CD4-positive, CD25-positive, alpha-beta regulatory T cell (primary cell): ENCODE results near the gene PHF21A. TPM values are rescaled to one million over a fixed set of nuclear protein-coding genes. Genes with fewer than 3 reads are reported as not detected.

Experiments
- ATAC-seq, 2 donors: fragments of 150-1000 bp; cut with Tn5 transposase; one replicate each; pipeline ENCODE4 v1.10.0; 2021; ENCODE audit warnings: low read depth in 2 of 2, moderate number of reproducible peaks in 2 of 2, moderate library complexity in 1 of 2
- DNase-seq, 3 donors: peaks; one replicate each; pipeline versions ENCODE4 v3.0.0 to v3.0.0-alpha.2; 2012 to 2022; ENCODE audit warnings: mixed read lengths in 1 of 3
- H3K27ac ChIP-seq: one replicate; pipeline ENCODE4 v1.7.0; 2013; ENCODE audit warnings: mild to moderate bottlenecking, low read length; ENCODE audit not compliant: insufficient read depth, poor library complexity, severe bottlenecking
- H3K27me3 ChIP-seq: one replicate; pipeline ENCODE4 v1.7.0; 2013; ENCODE audit warnings: low read length; ENCODE audit not compliant: control insufficient read depth, insufficient read depth
- H3K36me3 ChIP-seq: one replicate; pipeline ENCODE4 v1.7.0; 2013; ENCODE audit warnings: mild to moderate bottlenecking, low read length, moderate library complexity; ENCODE audit not compliant: control insufficient read depth, insufficient read depth
- H3K4me1 ChIP-seq: 2 replicates; pipeline ENCODE4 v1.7.0; 2013; ENCODE audit warnings: mild to moderate bottlenecking, low read length; ENCODE audit not compliant: insufficient read depth, control insufficient read depth, poor library complexity, severe bottlenecking
- H3K4me3 ChIP-seq: one replicate; pipeline ENCODE4 v1.7.0; 2013; ENCODE audit warnings: low read depth, mild to moderate bottlenecking, low read length, moderate library complexity
- H3K9me3 ChIP-seq, 2 experiments: 1 replicate in 1 of 2; 2 replicates in 1 of 2; pipeline ENCODE4 v1.7.0; 2013; ENCODE audit warnings: low read length in 2 of 2, mild to moderate bottlenecking in 1 of 2, moderate library complexity in 1 of 2; ENCODE audit not compliant: control insufficient read depth in 2 of 2
- H3K27ac Mint-ChIP-seq, 3 donors: one replicate each; pipeline ENCODE4 v1.8.0; 2020 to 2022; ENCODE audit warnings: mild to moderate bottlenecking in 3 of 3, mixed read lengths in 3 of 3, moderate library complexity in 2 of 3
- H3K27me3 Mint-ChIP-seq: one replicate; pipeline ENCODE4 v1.8.0; 2022; ENCODE audit warnings: mild to moderate bottlenecking, mixed read lengths
- H3K36me3 Mint-ChIP-seq: one replicate; pipeline ENCODE4 v1.8.0; 2020; ENCODE audit warnings: mixed read lengths
- H3K4me1 Mint-ChIP-seq, 4 donors: one replicate each; pipeline ENCODE4 v1.8.0; 2020 to 2022; ENCODE audit warnings: mixed read lengths in 4 of 4, mild to moderate bottlenecking in 1 of 4
- H3K4me3 Mint-ChIP-seq, 4 donors: one replicate each; pipeline ENCODE4 v1.8.0; 2020 to 2022; ENCODE audit warnings: mild to moderate bottlenecking in 4 of 4, mixed read lengths in 4 of 4, moderate library complexity in 3 of 4
- H3K9me3 Mint-ChIP-seq, 7 donors: one replicate each; pipeline ENCODE4 v1.8.0; 2020 to 2022; ENCODE audit warnings: mixed read lengths in 7 of 7, mild to moderate bottlenecking in 3 of 7, moderate library complexity in 2 of 7
- polyA plus RNA-seq, 4 donors: library from polyadenylated mRNA; unstranded; fragments of 300-500 nt; fragmentation: Illumina TruSeq; gene quantifications; one replicate each; pipeline ENCODE4 v1.2.3, GENCODE V29; 2021
- total RNA-seq: library from RNA; stranded (reverse); gene quantifications from one replicate; pipeline ENCODE4 v1.2.3, GENCODE V29; 2022

Gene PHF21A
- total and polyA plus RNA-seq, 5 donors from 2014 or later = 6.0 to 111 (median 9.2) TPM

- H3K4me3 Mint-ChIP-seq = no peak overlapping the region
- H3K27me3 Mint-ChIP-seq = no peaks in the 10 kb centered on the region
- no peak for DNase-seq
- no peak overlapping the region for H3K27ac Mint-ChIP-seq
- ATAC-seq = no peak
- Histone ChIP-seq H3K4me3 (no peak overlapping the region), H3K4me1 (peaks cover 13% of the 10 kb centered on the region), H3K36me3 (peaks cover 52% of the 10 kb centered on the region), H3K27me3 (no peaks in the 10 kb centered on the region), H3K27ac (no peak overlapping the region), H3K9me3 (no peaks in the 10 kb centered on the region)
- H3K4me1 Mint-ChIP-seq = peaks cover 0 to 15% (median 9%) of the 10 kb centered on the region in 4 donors
- peaks cover 25% of the 10 kb centered on the region for H3K36me3 Mint-ChIP-seq
- no peaks in the 10 kb centered on the region for H3K9me3 Mint-ChIP-seq
These were observed 185.7 kb downstream of the PHF21A start for GRCh38 chr11:45935349-45936064.

- peaks cover 20% of the 10 kb centered on the region for H3K4me1 ChIP-seq
- peaks cover 29% of the 10 kb centered on the region for H3K36me3 Mint-ChIP-seq
- H3K27me3 ChIP-seq = no peaks in the 10 kb centered on the region
These were observed 186.5 kb downstream of the PHF21A start for GRCh38 chr11:45934580-45935318.

GRCh38 chr11:45933846-45934579 is 187.2 kb downstream of the PHF21A start:
- no peaks in the 10 kb centered on the region for H3K27me3 Mint-ChIP-seq
- H3K27ac Mint-ChIP-seq = no peak overlapping the region
- Histone ChIP-seq H3K36me3 (peaks cover 52% of the 10 kb centered on the region), H3K27ac (no peak overlapping the region), H3K9me3 (no peaks in the 10 kb centered on the region), H3K4me1 (peaks cover 28% of the 10 kb centered on the region), H3K27me3 (no peaks in the 10 kb centered on the region), H3K4me3 (no peak overlapping the region)
- H3K9me3 Mint-ChIP-seq = no peaks in the 10 kb centered on the region
- H3K36me3 Mint-ChIP-seq = peaks cover 29% of the 10 kb centered on the region
- H3K4me1 Mint-ChIP-seq = peaks cover 6 to 28% (median 20%) of the 10 kb centered on the region in 4 donors
- H3K4me3 Mint-ChIP-seq = no peak overlapping the region
- DNase-seq (no peak), ATAC-seq (no peak)

More at GRCh38 chr11:45934580-45935318, 186.5 kb downstream of the PHF21A start:
- no peak for DNase-seq
- H3K27ac ChIP-seq = no peak overlapping the region
- ATAC-seq = no peak
- H3K27me3 Mint-ChIP-seq = no peaks in the 10 kb centered on the region
- H3K9me3 Mint-ChIP-seq = no peaks in the 10 kb centered on the region
- no peak overlapping the region for H3K27ac Mint-ChIP-seq
- H3K4me1 Mint-ChIP-seq = peaks cover 5 to 22% (median 17%) of the 10 kb centered on the region in 4 donors
- H3K9me3 ChIP-seq = no peaks in the 10 kb centered on the region
- H3K4me3 ChIP-seq = no peak overlapping the region
- peaks cover 52% of the 10 kb centered on the region for H3K36me3 ChIP-seq
- no peak overlapping the region for H3K4me3 Mint-ChIP-seq

- Mint-ChIP-seq H3K27ac (peak overlapping the region in 1 of 3 donors; percentile 85), H3K27me3 (no peaks in the 10 kb centered on the region)
- no peak overlapping the region for H3K4me3 ChIP-seq
These were observed 188.0 kb downstream of the PHF21A start for GRCh38 chr11:45933131-45933831.

GRCh38 chr11:45932217-45932616 is 189.0 kb downstream of the PHF21A start:
- no peak overlapping the region for H3K27ac ChIP-seq

More at GRCh38 chr11:45933131-45933831, 188.0 kb downstream of the PHF21A start:
- Mint-ChIP-seq H3K36me3 (peaks cover 26% of the 10 kb centered on the region), H3K4me1 (peaks cover 6 to 34% (median 20%) of the 10 kb centered on the region in 4 donors), H3K9me3 (no peaks in the 10 kb centered on the region), H3K4me3 (peak overlapping the region in 1 of 4 donors; percentile 15)
- H3K27me3 ChIP-seq = no peaks in the 10 kb centered on the region
- no peak overlapping the region for H3K27ac ChIP-seq
- DNase-seq (no peak), ATAC-seq (peak in 1 of 2 donors; percentile 7)
- H3K4me1 ChIP-seq = peaks cover 29% of the 10 kb centered on the region
- peaks cover 49% of the 10 kb centered on the region for H3K36me3 ChIP-seq
- no peaks in the 10 kb centered on the region for H3K9me3 ChIP-seq

GRCh38 chr11:45931739-45932138 is 189.5 kb downstream of the PHF21A start:
- Mint-ChIP-seq H3K36me3 (peaks cover 19% of the 10 kb centered on the region), H3K4me1 (peaks cover 6 to 44% (median 20%) of the 10 kb centered on the region in 4 donors), H3K9me3 (no peaks in the 10 kb centered on the region), H3K27ac (peak overlapping the region; percentile 75 to 85 (median 78)), H3K4me3 (peak overlapping the region in 2 of 4 donors; percentile 13 to 26), H3K27me3 (no peaks in the 10 kb centered on the region)
- no peak overlapping the region for H3K4me3 ChIP-seq
- H3K9me3 ChIP-seq = no peaks in the 10 kb centered on the region
- peak overlapping the region; percentile 70 for H3K27ac ChIP-seq
- no peaks in the 10 kb centered on the region for H3K27me3 ChIP-seq
- peaks cover 36% of the 10 kb centered on the region for H3K36me3 ChIP-seq
- no peak for DNase-seq
- ATAC-seq = no peak
- H3K4me1 ChIP-seq = peaks cover 36% of the 10 kb centered on the region

More at GRCh38 chr11:45932217-45932616, 189.0 kb downstream of the PHF21A start:
- no peaks in the 10 kb centered on the region for H3K9me3 ChIP-seq
- Mint-ChIP-seq H3K27ac (peak overlapping the region in 2 of 3 donors; percentile 25 to 85), H3K36me3 (peaks cover 24% of the 10 kb centered on the region), H3K27me3 (no peaks in the 10 kb centered on the region), H3K9me3 (no peaks in the 10 kb centered on the region), H3K4me1 (peaks cover 6 to 42% (median 20%) of the 10 kb centered on the region in 4 donors), H3K4me3 (peak overlapping the region in 2 of 4 donors; percentile 15)
- H3K4me3 ChIP-seq = no peak overlapping the region
- peaks cover 35% of the 10 kb centered on the region for H3K4me1 ChIP-seq
- H3K36me3 ChIP-seq = peaks cover 41% of the 10 kb centered on the region
- DNase-seq = no peak
- ATAC-seq = no peak
- no peaks in the 10 kb centered on the region for H3K27me3 ChIP-seq
